ENCODE data around the gene TIMM22.
"Not testable (repeated sequence)": the region's sequence is repeated elsewhere in the genome, so short reads cannot be mapped to it uniquely, and the experiment has no call there.

The TIMM22 gene

GRCh38 chr17:996554-997344 is at the start of gene TIMM22:
TIMM22 (plus strand) TSS chr17:997129; CDS start chr17:997143, 14 bp downstream.
- DNase-seq (ENCODE audit: low read depth in 2 of 2), result peak; percentile 82 to 92

- no peak for DNase-seq (ENCODE audit: low read depth in 2 of 2)
Observed at GRCh38 chr17:948284-948852, 48.6 kb upstream of the TIMM22 start.

GRCh38 chr17:949623-950303 is 47.2 kb upstream of the TIMM22 start:
- DNase-seq (ENCODE audit: low read depth in 2 of 2), result no peak

GRCh38 chr17:951325-952132 is 45.4 kb upstream of the TIMM22 start:
- DNase-seq (ENCODE audit: low read depth in 2 of 2), result no peak

- not testable (repeated sequence) for DNase-seq (ENCODE audit: low read depth in 2 of 2)
Observed at GRCh38 chr17:952592-952991, 44.3 kb upstream of the TIMM22 start.

GRCh38 chr17:953767-954166 is 43.2 kb upstream of the TIMM22 start:
- DNase-seq (ENCODE audit: low read depth in 2 of 2), result no peak

GRCh38 chr17:954431-955164 is 42.3 kb upstream of the TIMM22 start:
- no peak for DNase-seq (ENCODE audit: low read depth in 2 of 2)

GRCh38 chr17:956905-957304 is 40.0 kb upstream of the TIMM22 start:
- DNase-seq (ENCODE audit: low read depth in 2 of 2), result no peak

GRCh38 chr17:957856-958421 is 39.0 kb upstream of the TIMM22 start:
- DNase-seq (ENCODE audit: low read depth in 2 of 2), result no peak

GRCh38 chr17:958712-959451 is 38.0 kb upstream of the TIMM22 start:
- no peak for DNase-seq (ENCODE audit: low read depth in 2 of 2)

GRCh38 chr17:962166-962565 is 34.8 kb upstream of the TIMM22 start:
- no peak for DNase-seq (ENCODE audit: low read depth in 2 of 2)

GRCh38 chr17:962670-963069 is 34.3 kb upstream of the TIMM22 start:
- no peak for DNase-seq (ENCODE audit: low read depth in 2 of 2)

- DNase-seq (ENCODE audit: low read depth in 2 of 2), result no peak
Observed at GRCh38 chr17:964876-965275, 32.1 kb upstream of the TIMM22 start.

- DNase-seq (ENCODE audit: low read depth in 2 of 2), result no peak
Observed at GRCh38 chr17:965311-965989, 31.5 kb upstream of the TIMM22 start.

GRCh38 chr17:967122-967521 is 29.8 kb upstream of the TIMM22 start:
- no peak for DNase-seq (ENCODE audit: low read depth in 2 of 2)

GRCh38 chr17:968812-969730 is 27.9 kb upstream of the TIMM22 start:
- no peak for DNase-seq (ENCODE audit: low read depth in 2 of 2)

GRCh38 chr17:969811-970355 is 27.0 kb upstream of the TIMM22 start:
- no peak for DNase-seq (ENCODE audit: low read depth in 2 of 2)

- DNase-seq (ENCODE audit: low read depth in 2 of 2), result no peak
Observed at GRCh38 chr17:970364-970763, 26.6 kb upstream of the TIMM22 start.
